Tibial nerve (tissue), 3 donors: ENCODE results near the gene POLA1.

Experiments
- CTCF ChIP-seq, 5 experiments: fragments of 200-600 bp in 3 of 5; fragments of 450-650 bp in 2 of 5; sonication (generic) in 3 of 5; IDR thresholded peaks; one replicate each; pipeline ENCODE4 v1.5.1; 2016 to 2019; ENCODE audit warnings: antibody characterized with exemption in 5 of 5, mild to moderate bottlenecking in 3 of 5, moderate library complexity in 2 of 5
- POLR2A ChIP-seq, 2 donors: fragments of 450-650 bp; IDR thresholded peaks; one replicate each; pipeline ENCODE4 v1.6.1; 2017; ENCODE audit warnings: antibody characterized with exemption in 2 of 2, mild to moderate bottlenecking in 2 of 2, moderate library complexity in 2 of 2

- TF ChIP-seq POLR2A (IDR thresholded peaks at IDR 0.05): no peak
- no peak for TF ChIP-seq CTCF (IDR thresholded peaks at IDR 0.05)
Observed at GRCh38 chrX:24790166-24790565, 96.4 kb downstream of the POLA1 start.
